ENCODE measurements around the gene SLC4A5.

GRCh38 chr2:74373985-74374384 is 30.8 kb upstream of the SLC4A5 start:
- TF ChIP-seq POLR2A (IDR thresholded peaks at IDR 0.05) (no peak), CTCF (IDR thresholded peaks at IDR 0.05) (no peak)

Data from thyroid gland (tissue), 4 donors.